Stimulated activated CD4-positive, alpha-beta T cell treated with anti-CD3 and anti-CD28 coated beads, Interleukin-12 subunit alpha, Interleukin-12 subunit beta, amount 100 ng/mL, for 24 hours (primary cell): ENCODE measurements around the gene FGF9.

Experiments used
- DNase-seq, 2 experiments: peaks; one replicate each; pipeline ENCODE4 v3.0.0-alpha.2; 2020; ENCODE audit warnings: low read depth in 2 of 2

The FGF9 gene

GRCh38 chr13:21670883-21671619 is at the start of gene FGF9:
FGF9 (plus strand) TSS chr13:21671073; CDS start chr13:21671913, 840 bp downstream.
- DNase-seq, result peak; percentile 62 to 65

GRCh38 chr13:21625366-21625765 is 45.5 kb upstream of the FGF9 start:
- DNase-seq, result no peak

GRCh38 chr13:21632196-21632595 is 38.7 kb upstream of the FGF9 start:
- DNase-seq, result no peak

GRCh38 chr13:21636656-21637055 is 34.2 kb upstream of the FGF9 start:
- DNase-seq, result no peak

- peak in 1 of 2 experiments; percentile 1 for DNase-seq
Observed at GRCh38 chr13:21637296-21637695, 33.6 kb upstream of the FGF9 start.

GRCh38 chr13:21638319-21639282 is 32.3 kb upstream of the FGF9 start:
- DNase-seq, result peak in 1 of 2 experiments; percentile 7

- no peak for DNase-seq
Observed at GRCh38 chr13:21639561-21639960, 31.3 kb upstream of the FGF9 start.

GRCh38 chr13:21641629-21642028 is 29.2 kb upstream of the FGF9 start:
- DNase-seq, result no peak

- no peak for DNase-seq
Observed at GRCh38 chr13:21657538-21657937, 13.3 kb upstream of the FGF9 start.

GRCh38 chr13:21659087-21659486 is 11.8 kb upstream of the FGF9 start:
- DNase-seq, result no peak

- DNase-seq, result no peak
Observed at GRCh38 chr13:21661097-21661909, 9.6 kb upstream of the FGF9 start.

GRCh38 chr13:21663197-21663596 is 7.7 kb upstream of the FGF9 start:
- no peak for DNase-seq

GRCh38 chr13:21668732-21669275 is 2.1 kb upstream of the FGF9 start:
- no peak for DNase-seq

- peak; percentile 33 to 48 for DNase-seq
Observed at GRCh38 chr13:21670006-21670882, 629 bp upstream of the FGF9 start.

- DNase-seq, result no peak
Observed at GRCh38 chr13:21671620-21672286, 880 bp downstream of the FGF9 start.

- no peak for DNase-seq
Observed at GRCh38 chr13:21672287-21672680, 1.4 kb downstream of the FGF9 start.

- no peak for DNase-seq
Observed at GRCh38 chr13:21672796-21673538, 2.1 kb downstream of the FGF9 start.

GRCh38 chr13:21673539-21673788 is 2.6 kb downstream of the FGF9 start:
- no peak for DNase-seq

GRCh38 chr13:21673789-21674489 is 3.1 kb downstream of the FGF9 start:
- no peak for DNase-seq
